Gastroesophageal sphincter (tissue), 3 donors: ENCODE results near the gene WDR4.

Experiments used
- POLR2AphosphoS5 ChIP-seq: sonication (generic); formaldehyde crosslinking; IDR thresholded peaks from one replicate; pipeline ENCODE4 v1.6.1; 2017; ENCODE audit warnings: antibody characterized with exemption
- TF ChIP-seq, protein P1 (sequence below), 4 experiments: fragments of 200-600 bp in 2 of 4; fragments of 450-650 bp in 2 of 4; sonication (generic) in 1 of 4; IDR thresholded peaks; one replicate each; pipeline ENCODE4 v1.5.1; 2017 to 2019; ENCODE audit warnings: antibody characterized with exemption in 4 of 4, mild to moderate bottlenecking in 2 of 4, moderate library complexity in 2 of 4

DNA sequence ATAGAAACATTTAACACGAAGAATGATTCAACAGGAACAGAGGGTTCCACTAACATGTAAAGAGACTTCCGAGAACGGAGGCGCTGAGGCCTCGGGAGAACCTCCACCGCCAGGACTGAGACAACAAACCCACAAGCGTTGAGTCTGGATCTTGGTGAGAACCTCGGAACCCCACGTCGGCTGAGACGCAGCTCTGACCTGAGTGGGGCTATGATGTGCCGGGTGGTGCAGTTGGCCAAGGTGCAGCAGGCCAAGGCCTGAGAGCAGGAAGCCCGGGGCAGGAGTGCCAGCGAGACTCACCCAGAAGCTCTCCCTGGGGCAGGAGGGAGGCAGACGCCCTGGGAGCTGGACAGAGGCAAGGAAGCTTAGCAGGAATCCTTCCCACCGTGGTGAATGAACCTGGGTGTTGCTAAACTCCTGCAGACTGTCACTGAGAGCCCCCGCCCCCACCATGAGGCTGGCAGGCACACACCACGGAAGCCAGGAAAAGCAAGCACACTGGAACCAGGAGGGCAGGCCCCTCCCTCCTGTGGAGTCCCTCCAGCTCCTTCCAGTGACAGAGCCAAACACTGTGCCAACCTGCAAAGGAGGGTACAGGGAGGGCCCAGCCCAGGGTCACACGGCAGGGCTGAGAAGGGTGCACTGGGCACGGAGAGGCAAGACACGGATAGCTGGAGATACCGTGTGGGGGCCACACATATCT is 34.8 kb downstream of the WDR4 start:
- TF ChIP-seq, protein P1, sequence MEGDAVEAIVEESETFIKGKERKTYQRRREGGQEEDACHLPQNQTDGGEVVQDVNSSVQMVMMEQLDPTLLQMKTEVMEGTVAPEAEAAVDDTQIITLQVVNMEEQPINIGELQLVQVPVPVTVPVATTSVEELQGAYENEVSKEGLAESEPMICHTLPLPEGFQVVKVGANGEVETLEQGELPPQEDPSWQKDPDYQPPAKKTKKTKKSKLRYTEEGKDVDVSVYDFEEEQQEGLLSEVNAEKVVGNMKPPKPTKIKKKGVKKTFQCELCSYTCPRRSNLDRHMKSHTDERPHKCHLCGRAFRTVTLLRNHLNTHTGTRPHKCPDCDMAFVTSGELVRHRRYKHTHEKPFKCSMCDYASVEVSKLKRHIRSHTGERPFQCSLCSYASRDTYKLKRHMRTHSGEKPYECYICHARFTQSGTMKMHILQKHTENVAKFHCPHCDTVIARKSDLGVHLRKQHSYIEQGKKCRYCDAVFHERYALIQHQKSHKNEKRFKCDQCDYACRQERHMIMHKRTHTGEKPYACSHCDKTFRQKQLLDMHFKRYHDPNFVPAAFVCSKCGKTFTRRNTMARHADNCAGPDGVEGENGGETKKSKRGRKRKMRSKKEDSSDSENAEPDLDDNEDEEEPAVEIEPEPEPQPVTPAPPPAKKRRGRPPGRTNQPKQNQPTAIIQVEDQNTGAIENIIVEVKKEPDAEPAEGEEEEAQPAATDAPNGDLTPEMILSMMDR (IDR thresholded peaks at IDR 0.05): no peak
- peak; percentile 7 for TF ChIP-seq POLR2AphosphoS5
